ENCODE measurements around the gene RPS4Y1. TPM values are rescaled to one million over a fixed set of nuclear protein-coding genes. Genes with fewer than 3 reads are reported as not detected.

RPS4Y1 gene
- total RNA-seq, 1 experiment from 2014 or later = 0.15 TPM

- Histone ChIP-seq H3K9me3 (ENCODE audit: control insufficient read depth, insufficient read depth, low read depth, low read length) (no peaks in the 10 kb centered on the region), H3K4me3 (ENCODE audit: low read depth in 2 of 2, low read length in 2 of 2) (no peak overlapping the region), H3K4me1 (ENCODE audit: control insufficient read depth, insufficient read depth, low read length) (no peaks in the 10 kb centered on the region), H3K27me3 (ENCODE audit: control insufficient read depth, insufficient read depth, low read length) (no peaks in the 10 kb centered on the region), H3K27ac (ENCODE audit: low read length) (no peak overlapping the region), H3K36me3 (ENCODE audit: control insufficient read depth, insufficient read depth, low read length) (no peaks in the 10 kb centered on the region)
- BruUV-seq (replicated peaks) = no TSS peak
- intact Hi-C loops (cut with micrococcal nuclease; ENCODE audit: unreplicated experiment) = no loop called here
- ChIA-PET CTCF (no interaction called here), POLR2A (no interaction called here)
- no peak for DNase-seq (ENCODE audit: low read depth, low spot score)
- no peak for ATAC-seq
- in situ Hi-C loops (cut with HindIII; ENCODE audit: low pct_unique_long_range_greater_than_20kb, low sequenced_read_pairs) = no loop called here
- TF ChIP-seq POLR2AphosphoS5 (IDR thresholded peaks at IDR 0.05; ENCODE audit: low read depth, low read length) (no peak), CTCF (IDR thresholded peaks at IDR 0.05) (no peak), TCF7L2 (IDR thresholded peaks at IDR 0.05; ENCODE audit: low read depth, low read length) (no peak), REST (IDR thresholded peaks at IDR 0.05; ENCODE audit: insufficient read depth in 1 of 2, low read depth in 2 of 2, low read length in 1 of 2) (no peak), SIN3A (IDR thresholded peaks at IDR 0.05; ENCODE audit: borderline replicate concordance, insufficient read depth, low read depth, low read length) (no peak)
Observed at GRCh38 chrY:2913066-2913815, 71.8 kb downstream of the RPS4Y1 start.

Other genes with a start within 250 kb of the RPS4Y1 start
- not detected for gene SRY, start 53.9 kb upstream of the RPS4Y1 start, total RNA-seq (2021; ENCODE audit: unreplicated experiment)
- gene ZFY, start 93.8 kb downstream of the RPS4Y1 start, total RNA-seq (2021; ENCODE audit: unreplicated experiment) = 0.18 TPM

All from Panc1 (cell line).